GM12874 (cell line): Measurements from ENCODE around the gene COPG1.

Source experiments
- CTCF ChIP-seq: IDR thresholded peaks from 2 replicates; pipeline ENCODE4 v1.5.1; 2011; ENCODE audit warnings: low read depth, mild to moderate bottlenecking, control low read depth, low read length, moderate library complexity; ENCODE audit not compliant: insufficient read depth

COPG1 gene

DNA sequence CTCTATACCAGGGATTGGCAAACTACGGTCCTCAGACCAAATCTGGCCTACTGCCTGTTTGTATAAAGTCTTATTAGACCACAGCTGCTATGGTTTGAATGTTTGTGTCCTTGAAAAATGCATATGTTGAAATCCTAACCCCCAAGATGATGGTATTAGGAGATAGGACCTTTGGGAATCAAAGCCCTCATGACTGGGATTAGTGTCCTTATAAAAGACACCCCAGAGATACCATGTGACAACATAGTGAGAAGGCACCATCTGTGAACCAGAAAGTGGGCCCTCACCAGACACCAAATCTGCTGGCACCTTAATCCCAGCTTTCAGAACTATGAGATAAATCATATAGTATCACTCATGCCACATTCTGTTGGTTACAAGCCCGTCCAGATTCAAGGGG, 36.7 kb downstream of the COPG1 start:
- no peak for TF ChIP-seq CTCF

DNA sequence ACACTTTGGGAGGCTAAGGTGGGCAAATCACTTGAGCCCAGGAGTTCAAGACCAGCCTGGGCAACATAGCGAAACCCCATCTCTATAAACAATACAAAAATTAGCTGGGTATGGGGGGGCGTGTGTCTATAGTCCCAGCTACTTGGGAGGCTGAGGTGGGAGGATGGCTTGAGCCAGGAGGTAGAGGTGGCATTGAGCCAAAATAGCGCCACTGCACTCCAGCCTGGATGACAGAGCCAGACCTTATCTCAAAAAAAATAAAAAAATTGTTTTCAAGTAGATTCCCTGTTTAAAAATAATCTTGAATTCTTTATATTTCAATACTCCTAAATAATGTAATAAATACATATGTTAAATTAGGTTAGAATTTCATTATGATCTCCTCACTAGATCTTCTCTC, 39.0 kb downstream of the COPG1 start:
- TF ChIP-seq CTCF = no peak

DNA sequence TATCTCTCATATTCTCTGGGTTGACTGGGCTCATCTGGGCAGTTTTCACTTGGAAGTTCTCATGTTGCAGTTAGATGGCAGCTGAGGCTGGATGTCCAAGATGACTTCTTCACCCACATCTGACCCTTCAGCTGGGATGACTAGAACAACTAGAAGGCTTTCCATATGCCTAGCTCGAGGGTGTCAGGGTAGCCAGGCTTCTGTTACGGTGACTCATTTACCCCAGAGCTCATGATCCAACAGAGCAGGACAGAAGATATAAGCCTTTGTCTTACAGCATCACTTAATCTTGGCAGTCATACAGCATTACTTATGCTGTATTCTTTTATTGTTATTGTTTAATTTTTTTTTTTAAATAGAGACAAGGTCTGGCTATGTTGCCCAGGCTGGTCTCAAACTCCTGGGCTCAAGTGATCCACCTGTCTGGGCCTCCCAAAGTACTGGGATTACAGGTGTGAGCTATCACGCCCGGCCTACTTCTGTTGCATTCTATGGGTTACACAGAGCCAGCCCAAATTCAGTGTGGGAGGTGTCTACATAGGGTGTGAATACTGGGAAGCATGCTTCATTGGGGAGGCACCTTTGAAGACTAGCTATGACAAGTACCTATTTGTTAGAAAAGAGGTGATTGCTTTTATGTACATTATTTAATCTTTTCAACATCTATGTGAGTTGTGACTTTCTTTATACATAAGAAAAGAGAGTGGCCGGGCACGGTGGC, 40.0 kb downstream of the COPG1 start:
- no peak for TF ChIP-seq CTCF

DNA sequence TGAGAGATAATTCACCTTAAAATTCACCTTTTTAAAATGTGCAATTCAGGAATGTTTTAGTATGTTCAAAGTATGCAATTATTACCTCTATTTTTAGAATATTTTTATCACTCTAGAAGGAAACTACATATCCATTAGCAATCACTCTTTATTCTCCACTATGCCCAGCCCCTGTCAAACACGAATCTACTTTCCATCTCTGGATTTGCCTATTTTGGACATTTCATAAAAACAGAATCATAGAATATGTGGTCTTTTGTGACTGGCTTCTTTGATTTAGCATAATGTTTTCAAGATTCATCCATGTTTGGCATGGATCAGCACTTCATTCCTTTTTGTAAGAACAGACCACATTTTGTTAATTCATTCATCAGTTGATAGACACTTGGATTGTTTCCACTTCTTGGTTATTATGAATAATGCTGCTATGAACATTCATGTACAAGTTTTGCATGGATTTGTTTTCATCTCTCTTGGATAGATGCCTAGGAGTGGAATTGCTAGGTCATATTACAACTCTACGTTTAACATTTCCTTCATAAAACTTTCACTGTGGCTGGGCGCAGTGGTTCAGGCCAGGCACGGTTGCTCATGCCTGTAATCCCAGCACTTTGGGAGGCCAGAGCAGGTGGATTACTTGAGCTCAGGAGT, 42.0 kb downstream of the COPG1 start:
- no peak for TF ChIP-seq CTCF

GRCh38 chr3:129295286-129295685, 45.9 kb downstream of the COPG1 start:
- no peak for TF ChIP-seq CTCF

DNA sequence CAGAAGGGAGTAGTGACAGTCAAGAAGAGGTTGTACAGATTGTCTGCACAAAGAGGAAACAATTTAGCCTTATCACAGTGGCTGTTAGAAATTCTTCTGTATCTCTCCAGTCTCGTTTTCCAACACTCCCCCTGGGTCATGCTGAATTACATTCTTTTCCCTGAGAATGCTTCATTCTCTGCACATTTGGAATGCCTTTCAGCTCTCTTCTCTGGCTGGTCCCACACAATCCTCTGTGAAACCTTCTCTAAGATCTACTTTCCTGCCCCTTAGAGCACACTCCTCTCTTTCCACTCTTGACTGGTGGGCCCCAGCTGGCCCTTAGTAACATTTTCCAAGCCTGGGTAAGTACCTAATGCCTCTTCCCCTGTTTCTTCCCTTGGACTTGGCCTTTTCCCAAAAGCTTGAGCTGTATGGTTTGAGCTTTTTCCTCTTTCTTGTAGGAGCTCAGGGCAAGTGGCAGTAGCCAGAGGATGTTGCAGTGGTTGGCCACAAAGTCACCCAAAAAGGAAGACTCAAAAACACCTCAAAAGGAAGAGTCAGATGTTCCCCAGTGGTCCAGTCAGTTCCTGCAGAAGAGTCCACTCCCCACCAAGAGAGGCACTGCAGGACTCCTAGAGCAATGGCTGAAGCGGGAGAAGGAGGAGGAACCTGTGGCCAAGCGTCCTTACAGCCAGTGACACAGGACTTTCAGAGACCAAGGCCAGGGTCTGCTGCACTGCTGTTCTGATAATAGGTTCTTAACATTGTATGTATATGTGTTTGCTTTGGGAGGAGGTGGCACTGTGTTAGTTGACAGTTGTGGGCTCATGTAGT, 54.9 kb downstream of the COPG1 start:
- TF ChIP-seq CTCF = no peak

GRCh38 chr3:129304962-129305222, 55.5 kb downstream of the COPG1 start:
- no peak for TF ChIP-seq CTCF
